HEK293T (cell line): Measurements from ENCODE around the gene LRMDA.

Source experiments
- L3MBTL2 ChIP-seq: fragments of 450-650 bp; conservative IDR thresholded peaks from 2 replicates; pipeline ENCODE4 v1.6.1; 2016; ENCODE audit warnings: mild to moderate bottlenecking
- ZNF384 ChIP-seq: fragments of 450-650 bp; IDR thresholded peaks from 2 replicates; pipeline ENCODE4 v1.6.1; 2016

GRCh38 chr10:75926763-75927162 lies 495.3 kb downstream of the LRMDA start:
- no peak for TF ChIP-seq L3MBTL2
- TF ChIP-seq ZNF384, result no peak
